ENCODE measurements around the gene PIANP.

The PIANP gene

GRCh38 chr12:6699259-6699988 lies 1.2 kb downstream of the PIANP start:
- no peak overlapping the region for H4K8ac ChIP-seq (ENCODE audit: low read depth, low read length)
- H3K27me3 ChIP-seq (ENCODE audit: control insufficient read depth in 3 of 3, insufficient read depth in 3 of 3, low read depth in 1 of 3, low read length in 3 of 3) = peaks cover 0 to 12% (median 7%) of the 10 kb centered on the region in 3 experiments
- H3K18ac ChIP-seq (ENCODE audit: low read length) = peak overlapping the region; percentile 99
- peak overlapping the region; percentile 86 for H2BK12ac ChIP-seq (ENCODE audit: low read length)
- no peak for DNase-seq (ENCODE audit: low spot score)
- peak overlapping the region; percentile 81 to 98 for H3K4me3 ChIP-seq (ENCODE audit: low read length in 2 of 2)
- H3K23ac ChIP-seq (ENCODE audit: low read depth, low read length, poor library complexity) = peak overlapping the region; percentile 94
- peak overlapping the region; percentile 97 for H3K14ac ChIP-seq (ENCODE audit: low read length)
- H2AK5ac ChIP-seq (ENCODE audit: low read depth, low read length) = peak overlapping the region; percentile 91
- no peak overlapping the region for H3K4ac ChIP-seq (ENCODE audit: low read length)
- H2AFZ ChIP-seq (ENCODE audit: low read length) = peak overlapping the region; percentile 97
- H3K4me1 ChIP-seq (ENCODE audit: control insufficient read depth in 2 of 2, insufficient read depth in 1 of 2, low read depth in 1 of 2, low read length in 2 of 2) = peaks cover 9 to 16% of the 10 kb centered on the region in 2 donors
- H3K9me3 ChIP-seq (replicated peaks in 1 of 2; ENCODE audit: control insufficient read depth in 2 of 2, insufficient read depth in 1 of 2, low read depth in 1 of 2, low read length in 2 of 2) = no peaks in the 10 kb centered on the region
- peak overlapping the region; percentile 99 for H2BK15ac ChIP-seq (ENCODE audit: low read length)
- no peak overlapping the region for H3K27ac ChIP-seq (replicated peaks; ENCODE audit: low read length)
- H3K4me2 ChIP-seq (ENCODE audit: insufficient read depth, low read length, poor library complexity, severe bottlenecking) = peak overlapping the region; percentile 58
- peak overlapping the region; percentile 93 for H2BK5ac ChIP-seq (ENCODE audit: low read length)
- peaks cover 14 to 18% of the 10 kb centered on the region in 2 donors for H3K36me3 ChIP-seq (replicated peaks in 1 of 2; ENCODE audit: control insufficient read depth in 2 of 2, insufficient read depth in 2 of 2, low read length in 2 of 2)
- H2BK120ac ChIP-seq (ENCODE audit: low read depth, low read length) = peak overlapping the region; percentile 87
- H3K9ac ChIP-seq (ENCODE audit: low read depth, low read length, poor library complexity) = peak overlapping the region; percentile 100
- peaks cover 15% of the 10 kb centered on the region for H3K79me1 ChIP-seq (ENCODE audit: low read depth, low read length)
- WGBS, 2 donors (ENCODE audit: extremely low coverage in 2 of 2, insufficient read length in 2 of 2, insufficient replicate concordance in 1 of 2) = no CpG with 5 or more reads among the region's 16 CpGs
- no peak overlapping the region for H4K91ac ChIP-seq (ENCODE audit: low read depth, low read length, poor library complexity)

- H4K91ac ChIP-seq (ENCODE audit: low read depth, low read length, poor library complexity) = no peak overlapping the region
- H3K18ac ChIP-seq (ENCODE audit: low read length) = no peak overlapping the region
- peaks cover 9 to 14% of the 10 kb centered on the region in 2 donors for H3K4me1 ChIP-seq (ENCODE audit: control insufficient read depth in 2 of 2, insufficient read depth in 1 of 2, low read depth in 1 of 2, low read length in 2 of 2)
- no peak overlapping the region for H2AFZ ChIP-seq (ENCODE audit: low read length)
- H2BK5ac ChIP-seq (ENCODE audit: low read length) = no peak overlapping the region
- no peak overlapping the region for H3K4me2 ChIP-seq (ENCODE audit: insufficient read depth, low read length, poor library complexity, severe bottlenecking)
- H3K27ac ChIP-seq (replicated peaks; ENCODE audit: low read length) = no peak overlapping the region
- H2BK120ac ChIP-seq (ENCODE audit: low read depth, low read length) = no peak overlapping the region
- no peak overlapping the region for H3K9ac ChIP-seq (ENCODE audit: low read depth, low read length, poor library complexity)
- peaks cover 15 to 20% of the 10 kb centered on the region in 2 donors for H3K36me3 ChIP-seq (replicated peaks in 1 of 2; ENCODE audit: control insufficient read depth in 2 of 2, insufficient read depth in 2 of 2, low read length in 2 of 2)
- H2BK12ac ChIP-seq (ENCODE audit: low read length) = no peak overlapping the region
- no peak overlapping the region for H4K8ac ChIP-seq (ENCODE audit: low read depth, low read length)
- no peaks in the 10 kb centered on the region for H3K9me3 ChIP-seq (replicated peaks in 1 of 2; ENCODE audit: control insufficient read depth in 2 of 2, insufficient read depth in 1 of 2, low read depth in 1 of 2, low read length in 2 of 2)
- no peak for DNase-seq (ENCODE audit: low spot score)
- no peak overlapping the region for H3K23ac ChIP-seq (ENCODE audit: low read depth, low read length, poor library complexity)
- peaks cover 18% of the 10 kb centered on the region for H3K79me1 ChIP-seq (ENCODE audit: low read depth, low read length)
- no CpG with 5 or more reads among the region's 8 CpGs for WGBS, 2 donors (ENCODE audit: extremely low coverage in 2 of 2, insufficient read length in 2 of 2, insufficient replicate concordance in 1 of 2)
- no peak overlapping the region for H3K4me3 ChIP-seq (ENCODE audit: low read length in 2 of 2)
- no peak overlapping the region for H3K14ac ChIP-seq (ENCODE audit: low read length)
- H2BK15ac ChIP-seq (ENCODE audit: low read length) = no peak overlapping the region
- no peak overlapping the region for H3K4ac ChIP-seq (ENCODE audit: low read length)
- no peak overlapping the region for H2AK5ac ChIP-seq (ENCODE audit: low read depth, low read length)
- peaks cover 0 to 12% (median 7%) of the 10 kb centered on the region in 3 experiments for H3K27me3 ChIP-seq (ENCODE audit: control insufficient read depth in 3 of 3, insufficient read depth in 3 of 3, low read depth in 1 of 3, low read length in 3 of 3)
These were observed 2.1 kb downstream of the PIANP start for GRCh38 chr12:6698352-6699046.

- H3K14ac ChIP-seq (ENCODE audit: low read length) = no peak overlapping the region
- no peak overlapping the region for H2BK12ac ChIP-seq (ENCODE audit: low read length)
These were observed 2.8 kb downstream of the PIANP start for GRCh38 chr12:6697584-6698351.

More at GRCh38 chr12:6697584-6698351, 2.8 kb downstream of the PIANP start:
- Histone ChIP-seq H2BK120ac (ENCODE audit: low read depth, low read length) (no peak overlapping the region), H4K8ac (ENCODE audit: low read depth, low read length) (no peak overlapping the region), H2BK15ac (ENCODE audit: low read length) (no peak overlapping the region), H2AFZ (ENCODE audit: low read length) (no peak overlapping the region), H3K4me2 (ENCODE audit: insufficient read depth, low read length, poor library complexity, severe bottlenecking) (no peak overlapping the region), H3K4ac (ENCODE audit: low read length) (no peak overlapping the region), H4K91ac (ENCODE audit: low read depth, low read length, poor library complexity) (no peak overlapping the region), H3K4me3 (ENCODE audit: low read length in 2 of 2) (no peak overlapping the region), H3K9ac (ENCODE audit: low read depth, low read length, poor library complexity) (peak overlapping the region; percentile 12), H3K79me1 (ENCODE audit: low read depth, low read length) (peaks cover 20% of the 10 kb centered on the region), H3K27ac (replicated peaks; ENCODE audit: low read length) (no peak overlapping the region), H2BK5ac (ENCODE audit: low read length) (peak overlapping the region; percentile 49), H3K4me1 (ENCODE audit: control insufficient read depth in 2 of 2, insufficient read depth in 1 of 2, low read depth in 1 of 2, low read length in 2 of 2) (peaks cover 11 to 13% of the 10 kb centered on the region in 2 donors), H3K9me3 (replicated peaks in 1 of 2; ENCODE audit: control insufficient read depth in 2 of 2, insufficient read depth in 1 of 2, low read depth in 1 of 2, low read length in 2 of 2) (no peaks in the 10 kb centered on the region), H3K27me3 (ENCODE audit: control insufficient read depth in 3 of 3, insufficient read depth in 3 of 3, low read depth in 1 of 3, low read length in 3 of 3) (peaks cover 0 to 12% (median 7%) of the 10 kb centered on the region in 3 experiments), H2AK5ac (ENCODE audit: low read depth, low read length) (peak overlapping the region; percentile 94), H3K36me3 (replicated peaks in 1 of 2; ENCODE audit: control insufficient read depth in 2 of 2, insufficient read depth in 2 of 2, low read length in 2 of 2) (peaks cover 15 to 20% of the 10 kb centered on the region in 2 donors), H3K18ac (ENCODE audit: low read length) (no peak overlapping the region), H3K23ac (ENCODE audit: low read depth, low read length, poor library complexity) (no peak overlapping the region)
- DNase-seq (ENCODE audit: low spot score) = peak; percentile 21
- WGBS, 2 donors (ENCODE audit: extremely low coverage in 2 of 2, insufficient read length in 2 of 2, insufficient replicate concordance in 1 of 2) = no CpG with 5 or more reads among the region's 17 CpGs
